GM18505 (cell line): Measurements from ENCODE around the gene KRT76.
"Not testable (repeated sequence)": the region's sequence is repeated elsewhere in the genome, so short reads cannot be mapped to it uniquely, and the experiment has no call there.

Experiments
- ATAC-seq: cut with Tn5 transposase; IDR thresholded peaks from one replicate; pipeline ENCODE4 v1.9.1; 2021; ENCODE audit not compliant: unreplicated experiment
- POLR2A ChIP-seq: IDR thresholded peaks from 4 replicates; pipeline ENCODE4 v1.6.1; 2011; ENCODE audit warnings: borderline replicate concordance; ENCODE audit not compliant: insufficient read depth, insufficient read length; ENCODE audit errors: extremely low read depth

KRT76 gene

GRCh38 chr12:52772772-52773171, 4.4 kb downstream of the KRT76 start:
- ATAC-seq = no peak
- TF ChIP-seq POLR2A = no peak

GRCh38 chr12:52772188-52772587, 5.0 kb downstream of the KRT76 start:
- no peak for ATAC-seq
- TF ChIP-seq POLR2A = no peak

GRCh38 chr12:52771505-52771904, 5.6 kb downstream of the KRT76 start:
- ATAC-seq = no peak

GRCh38 chr12:52771088-52771487, 6.1 kb downstream of the KRT76 start:
- no peak for TF ChIP-seq POLR2A
- no peak for ATAC-seq

More at GRCh38 chr12:52771505-52771904, 5.6 kb downstream of the KRT76 start:
- no peak for TF ChIP-seq POLR2A

GRCh38 chr12:52769946-52770345, 7.2 kb downstream of the KRT76 start:
- TF ChIP-seq POLR2A = no peak
- ATAC-seq = no peak

GRCh38 chr12:52769354-52769753, 7.8 kb downstream of the KRT76 start:
- no peak for TF ChIP-seq POLR2A

GRCh38 chr12:52768479-52769200, 8.5 kb downstream of the KRT76 start:
- TF ChIP-seq POLR2A = no peak

More at GRCh38 chr12:52769354-52769753, 7.8 kb downstream of the KRT76 start:
- ATAC-seq = no peak

GRCh38 chr12:52767427-52767826, 9.7 kb downstream of the KRT76 start:
- no peak for TF ChIP-seq POLR2A
- ATAC-seq = no peak

More at GRCh38 chr12:52768479-52769200, 8.5 kb downstream of the KRT76 start:
- ATAC-seq = no peak

GRCh38 chr12:52767020-52767379, 10.1 kb downstream of the KRT76 start:
- no peak for ATAC-seq
- TF ChIP-seq POLR2A = no peak

GRCh38 chr12:52766351-52767019, 10.7 kb downstream of the KRT76 start:
- no peak for TF ChIP-seq POLR2A
- ATAC-seq = no peak

GRCh38 chr12:52765702-52766101, 11.4 kb downstream of the KRT76 start:
- no peak for TF ChIP-seq POLR2A
- no peak for ATAC-seq

- ATAC-seq = no peak
- no peak for TF ChIP-seq POLR2A
These were observed 13.2 kb downstream of the KRT76 start for GRCh38 chr12:52763991-52764390.

- TF ChIP-seq POLR2A = no peak
- no peak for ATAC-seq
These were observed 14.0 kb downstream of the KRT76 start for GRCh38 chr12:52763036-52763659.

GRCh38 chr12:52761802-52762201, 15.3 kb downstream of the KRT76 start:
- no peak for ATAC-seq

GRCh38 chr12:52761218-52761617, 15.9 kb downstream of the KRT76 start:
- not testable (repeated sequence) for ATAC-seq

More at GRCh38 chr12:52761802-52762201, 15.3 kb downstream of the KRT76 start:
- no peak for TF ChIP-seq POLR2A
